ENCODE data around the gene PCDHGC3.
"Not testable (repeated sequence)": the region's sequence is repeated elsewhere in the genome, so short reads cannot be mapped to it uniquely, and the experiment has no call there.

The PCDHGC3 gene
- 0 to 0.39 (median 0.17) reads per million in 9 experiments for total RNA-seq

GRCh38 chr5:141475625-141476131 lies at the start of gene PCDHGC3:
PCDHGC3 (plus strand) TSS chr5:141475966; CDS start chr5:141476117, 151 bp downstream.
- Mint-ChIP-seq H3K27me3 (peaks cover 74 to 76% of the 10 kb centered on the region in 2 donors), H3K27ac (no peak within 1 kb of the TSS), H3K36me3 (ENCODE audit: insufficient read depth) (peaks cover 2% of the 10 kb centered on the region), H3K9me3 (no peaks in the 10 kb centered on the region), H3K4me1 (ENCODE audit: low read depth in 2 of 2) (peaks cover 18 to 24% of the 10 kb centered on the region in 2 donors), H3K4me3 (peak within 1 kb of the TSS; percentile 78 to 85)
- ATAC-seq (replicated peaks) (peak; percentile 45), DNase-seq (no peak)

- no peak for DNase-seq
- H3K27ac Mint-ChIP-seq = no peak overlapping the region
- H3K9me3 Mint-ChIP-seq = peaks cover 10 to 13% of the 10 kb centered on the region in 2 donors
- peaks cover 62 to 92% of the 10 kb centered on the region in 2 donors for H3K27me3 Mint-ChIP-seq
- H3K36me3 Mint-ChIP-seq (ENCODE audit: insufficient read depth) = peaks cover 8% of the 10 kb centered on the region
- ATAC-seq (replicated peaks) = no peak
- H3K4me1 Mint-ChIP-seq (ENCODE audit: low read depth in 2 of 2) = peaks cover 7 to 8% of the 10 kb centered on the region in 2 donors
- H3K4me3 Mint-ChIP-seq = no peak overlapping the region
These were observed 47.9 kb upstream of the PCDHGC3 start for GRCh38 chr5:141427783-141428426.

- Mint-ChIP-seq H3K27me3 (peaks cover 60 to 86% of the 10 kb centered on the region in 2 donors), H3K36me3 (ENCODE audit: insufficient read depth) (peaks cover 8% of the 10 kb centered on the region), H3K4me1 (ENCODE audit: low read depth in 2 of 2) (peaks cover 8 to 9% of the 10 kb centered on the region in 2 donors), H3K27ac (no peak within 1 kb of the TSS), H3K4me3 (peak within 1 kb of the TSS; percentile 72 to 73), H3K9me3 (peaks cover 8 to 15% of the 10 kb centered on the region in 2 donors)
- ATAC-seq (replicated peaks) (peak; percentile 29), DNase-seq (no peak)
These were observed 45.2 kb upstream of the PCDHGC3 start, which contains the start of gene PCDHGA12 for GRCh38 chr5:141430332-141431113. PCDHGA12 (plus strand) TSS chr5:141430507; CDS start chr5:141430760, 253 bp downstream.

GRCh38 chr5:141431286-141431685 lies 44.5 kb upstream of the PCDHGC3 start:
- Mint-ChIP-seq H3K4me3 (peak overlapping the region in 1 of 2 donors; percentile 72), H3K9me3 (peaks cover 8 to 15% of the 10 kb centered on the region in 2 donors), H3K4me1 (ENCODE audit: low read depth in 2 of 2) (peaks cover 8 to 9% of the 10 kb centered on the region in 2 donors), H3K27me3 (peaks cover 55 to 85% of the 10 kb centered on the region in 2 donors), H3K36me3 (ENCODE audit: insufficient read depth) (peaks cover 8% of the 10 kb centered on the region), H3K27ac (no peak overlapping the region)
- no peak for DNase-seq
- no peak for ATAC-seq (replicated peaks)

GRCh38 chr5:141432308-141432707 lies 43.5 kb upstream of the PCDHGC3 start:
- ATAC-seq (replicated peaks); H3K4me1 Mint-ChIP-seq (ENCODE audit: low read depth in 2 of 2); DNase-seq; H3K36me3 Mint-ChIP-seq (ENCODE audit: insufficient read depth); H3K27ac Mint-ChIP-seq: not testable (repeated sequence)
- H3K27me3 Mint-ChIP-seq = peaks cover 48 to 83% of the 10 kb centered on the region in 2 donors
- H3K9me3 Mint-ChIP-seq = peaks cover 8 to 15% of the 10 kb centered on the region in 2 donors
- H3K4me3 Mint-ChIP-seq = peak overlapping the region in 1 of 2 donors; percentile 15

GRCh38 chr5:141432726-141433125 lies 43.0 kb upstream of the PCDHGC3 start:
- not testable (repeated sequence) for ATAC-seq (replicated peaks); H3K4me1 Mint-ChIP-seq (ENCODE audit: low read depth in 2 of 2); H3K36me3 Mint-ChIP-seq (ENCODE audit: insufficient read depth); DNase-seq; H3K27ac Mint-ChIP-seq
- Mint-ChIP-seq H3K4me3 (peak overlapping the region in 1 of 2 donors; percentile 51), H3K9me3 (peaks cover 8 to 15% of the 10 kb centered on the region in 2 donors), H3K27me3 (peaks cover 48 to 78% of the 10 kb centered on the region in 2 donors)

- Mint-ChIP-seq H3K9me3 (peaks cover 4 to 15% of the 10 kb centered on the region in 2 donors), H3K27ac (no peak overlapping the region), H3K27me3 (peaks cover 39 to 67% of the 10 kb centered on the region in 2 donors), H3K4me1 (ENCODE audit: low read depth in 2 of 2) (peaks cover 8 to 9% of the 10 kb centered on the region in 2 donors), H3K36me3 (ENCODE audit: insufficient read depth) (peaks cover 8% of the 10 kb centered on the region), H3K4me3 (no peak overlapping the region)
- ATAC-seq (replicated peaks) = no peak
- no peak for DNase-seq
These were observed 41.8 kb upstream of the PCDHGC3 start for GRCh38 chr5:141434006-141434405.

GRCh38 chr5:141437221-141437620 lies 38.5 kb upstream of the PCDHGC3 start:
- Mint-ChIP-seq H3K4me1 (ENCODE audit: low read depth in 2 of 2) (peaks cover 0 to 3% of the 10 kb centered on the region in 2 donors), H3K36me3 (ENCODE audit: insufficient read depth) (no peaks in the 10 kb centered on the region), H3K27me3 (peaks cover 19 to 60% of the 10 kb centered on the region in 2 donors), H3K9me3 (peaks cover 2 to 9% of the 10 kb centered on the region in 2 donors), H3K4me3 (no peak overlapping the region), H3K27ac (no peak overlapping the region)
- DNase-seq (no peak), ATAC-seq (replicated peaks) (no peak)

- Mint-ChIP-seq H3K4me1 (ENCODE audit: low read depth in 2 of 2) (no peaks in the 10 kb centered on the region), H3K27me3 (peaks cover 4 to 50% of the 10 kb centered on the region in 2 donors), H3K27ac (no peak overlapping the region), H3K9me3 (peaks cover 2 to 6% of the 10 kb centered on the region in 2 donors), H3K4me3 (no peak overlapping the region), H3K36me3 (ENCODE audit: insufficient read depth) (no peaks in the 10 kb centered on the region)
- DNase-seq (no peak), ATAC-seq (replicated peaks) (no peak)
These were observed 36.2 kb upstream of the PCDHGC3 start for GRCh38 chr5:141439411-141440141.

- ATAC-seq (replicated peaks) (no peak), DNase-seq (no peak)
- H3K9me3 Mint-ChIP-seq = peaks cover 2 to 6% of the 10 kb centered on the region in 2 donors
- H3K4me1 Mint-ChIP-seq (ENCODE audit: low read depth in 2 of 2) = no peaks in the 10 kb centered on the region
- no peaks in the 10 kb centered on the region for H3K36me3 Mint-ChIP-seq (ENCODE audit: insufficient read depth)
- H3K27ac Mint-ChIP-seq = no peak overlapping the region
- no peak overlapping the region for H3K4me3 Mint-ChIP-seq
- peaks cover 7 to 55% of the 10 kb centered on the region in 2 donors for H3K27me3 Mint-ChIP-seq
These were observed 35.4 kb upstream of the PCDHGC3 start for GRCh38 chr5:141440341-141440740.

GRCh38 chr5:141441571-141442170 lies 34.1 kb upstream of the PCDHGC3 start:
- no peak for ATAC-seq (replicated peaks)
- DNase-seq = no peak
- Mint-ChIP-seq H3K27ac (no peak overlapping the region), H3K27me3 (peaks cover 14 to 51% of the 10 kb centered on the region in 2 donors), H3K4me3 (no peak overlapping the region), H3K4me1 (ENCODE audit: low read depth in 2 of 2) (no peaks in the 10 kb centered on the region), H3K36me3 (ENCODE audit: insufficient read depth) (no peaks in the 10 kb centered on the region), H3K9me3 (peaks cover 2 to 6% of the 10 kb centered on the region in 2 donors)

GRCh38 chr5:141465351-141465750 lies 10.4 kb upstream of the PCDHGC3 start:
- Mint-ChIP-seq H3K4me3 (no peak overlapping the region), H3K9me3 (no peaks in the 10 kb centered on the region), H3K27ac (no peak overlapping the region), H3K36me3 (ENCODE audit: insufficient read depth) (no peaks in the 10 kb centered on the region), H3K27me3 (peaks cover 21 to 26% of the 10 kb centered on the region in 2 donors), H3K4me1 (ENCODE audit: low read depth in 2 of 2) (no peaks in the 10 kb centered on the region)
- ATAC-seq (replicated peaks) (no peak), DNase-seq (no peak)
